GM21423 (cell line): ENCODE data around the gene FMN1.

ENCODE experiments used
- ATAC-seq: cut with Tn5 transposase; IDR thresholded peaks from one replicate; pipeline ENCODE4 v1.9.1; 2021; ENCODE audit warnings: mild to moderate bottlenecking, moderate library complexity; ENCODE audit not compliant: unreplicated experiment

The FMN1 gene

GRCh38 chr15:33021806-33022389 is 172.6 kb downstream of the FMN1 start:
- ATAC-seq = no peak

- ATAC-seq = no peak
These were observed 175.0 kb downstream of the FMN1 start for GRCh38 chr15:33019354-33019981.

GRCh38 chr15:33016405-33017024 is 178.0 kb downstream of the FMN1 start:
- ATAC-seq = no peak

GRCh38 chr15:33014586-33014985 is 179.9 kb downstream of the FMN1 start:
- ATAC-seq = no peak

- ATAC-seq = no peak
These were observed 180.6 kb downstream of the FMN1 start for GRCh38 chr15:33013827-33014445.

GRCh38 chr15:33011976-33012375 is 182.5 kb downstream of the FMN1 start:
- ATAC-seq = no peak

- ATAC-seq = no peak
These were observed 184.9 kb downstream of the FMN1 start for GRCh38 chr15:33009603-33010002.

- no peak for ATAC-seq
These were observed 185.5 kb downstream of the FMN1 start for GRCh38 chr15:33009026-33009425.

GRCh38 chr15:33008284-33008995 is 186.1 kb downstream of the FMN1 start:
- ATAC-seq = no peak

- ATAC-seq = no peak
These were observed 187.1 kb downstream of the FMN1 start for GRCh38 chr15:33007303-33007855.

GRCh38 chr15:33005582-33005981 is 188.9 kb downstream of the FMN1 start:
- no peak for ATAC-seq

GRCh38 chr15:33001926-33002325 is 192.6 kb downstream of the FMN1 start:
- ATAC-seq = no peak

- ATAC-seq = no peak
These were observed 195.4 kb downstream of the FMN1 start for GRCh38 chr15:32998979-32999672.

- no peak for ATAC-seq
These were observed 196.3 kb downstream of the FMN1 start for GRCh38 chr15:32998182-32998581.

GRCh38 chr15:32994810-32995424 is 199.6 kb downstream of the FMN1 start:
- no peak for ATAC-seq

GRCh38 chr15:32993285-32993684 is 201.2 kb downstream of the FMN1 start:
- ATAC-seq = no peak

GRCh38 chr15:32991619-32992111 is 202.8 kb downstream of the FMN1 start:
- ATAC-seq = no peak

GRCh38 chr15:32990071-32990470 is 204.4 kb downstream of the FMN1 start:
- ATAC-seq = no peak

GRCh38 chr15:32987067-32987466 is 207.4 kb downstream of the FMN1 start:
- ATAC-seq = no peak

GRCh38 chr15:32986147-32986546 is 208.4 kb downstream of the FMN1 start:
- no peak for ATAC-seq
